ENCODE results near the gene NPRL2. TPM values are rescaled to one million over a fixed set of nuclear protein-coding genes. Genes with fewer than 3 reads are reported as not detected.

NPRL2 gene
- total and polyA plus RNA-seq, 2 of the 13 experiments (the other 11 are each of a cell fraction or from before 2014, with no cell fraction given) = 30.6 to 51.4 TPM

DNA sequence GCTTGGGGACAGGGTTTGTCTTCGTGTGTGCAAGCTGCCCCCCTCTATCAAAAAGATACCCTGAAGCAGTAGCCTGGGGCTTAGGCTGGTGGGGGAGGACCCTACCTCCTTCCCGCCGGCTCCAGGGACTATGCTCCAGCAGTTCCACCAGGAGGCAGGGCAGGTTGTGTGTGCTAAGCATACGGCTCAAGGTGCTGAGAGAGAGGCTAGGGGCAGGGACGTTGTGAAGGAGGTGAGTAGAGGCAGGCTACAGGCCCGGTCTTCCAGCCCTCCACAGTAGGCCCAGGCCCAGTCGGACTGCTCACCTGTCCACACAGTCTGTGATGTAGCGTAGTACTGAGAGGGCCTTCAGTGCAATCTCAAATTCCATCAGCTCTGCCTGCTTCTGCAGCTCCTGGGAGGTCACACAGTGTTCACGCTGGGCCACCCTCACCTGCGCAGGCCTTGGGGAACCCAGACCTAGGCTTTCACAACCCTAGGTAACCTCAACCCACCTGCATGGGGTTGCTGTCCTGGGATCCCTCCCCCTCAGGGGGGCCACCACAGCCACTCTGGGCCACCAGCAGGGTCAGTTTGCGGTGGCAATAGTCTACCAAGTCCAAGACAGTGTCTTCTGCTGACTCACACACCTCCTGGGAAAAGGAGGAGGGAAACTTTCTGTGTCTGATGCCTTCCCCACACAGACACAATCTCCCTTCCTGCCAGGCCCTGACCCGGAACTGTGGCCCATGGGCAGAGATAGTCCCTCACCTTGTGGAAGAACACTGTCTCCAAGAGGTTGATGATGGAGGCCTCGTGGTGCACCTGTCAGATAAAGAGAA is 7.6 kb downstream of the NPRL2 start:
- 47% methylated on average over 5 of the region's 13 CpGs for WGBS (ENCODE audit: low lambda C conversion rate)
- TF ChIP-seq ZNF160 (CRISPR knock-in tag; IDR thresholded peaks at IDR 0.05) = no peak
- no peak for TF ChIP-seq ATM (IDR thresholded peaks at IDR 0.05; ENCODE audit: borderline replicate concordance)
- TF ChIP-seq HES4 (CRISPR knock-in tag; IDR thresholded peaks at IDR 0.05; ENCODE audit: borderline replicate concordance) = no peak
- no peak for TF ChIP-seq BCL6 (CRISPR knock-in tag; IDR thresholded peaks at IDR 0.05)
- TF ChIP-seq, protein P1, sequence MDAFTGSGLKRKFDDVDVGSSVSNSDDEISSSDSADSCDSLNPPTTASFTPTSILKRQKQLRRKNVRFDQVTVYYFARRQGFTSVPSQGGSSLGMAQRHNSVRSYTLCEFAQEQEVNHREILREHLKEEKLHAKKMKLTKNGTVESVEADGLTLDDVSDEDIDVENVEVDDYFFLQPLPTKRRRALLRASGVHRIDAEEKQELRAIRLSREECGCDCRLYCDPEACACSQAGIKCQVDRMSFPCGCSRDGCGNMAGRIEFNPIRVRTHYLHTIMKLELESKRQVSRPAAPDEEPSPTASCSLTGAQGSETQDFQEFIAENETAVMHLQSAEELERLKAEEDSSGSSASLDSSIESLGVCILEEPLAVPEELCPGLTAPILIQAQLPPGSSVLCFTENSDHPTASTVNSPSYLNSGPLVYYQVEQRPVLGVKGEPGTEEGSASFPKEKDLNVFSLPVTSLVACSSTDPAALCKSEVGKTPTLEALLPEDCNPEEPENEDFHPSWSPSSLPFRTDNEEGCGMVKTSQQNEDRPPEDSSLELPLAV (CRISPR knock-in tag; conservative IDR thresholded peaks at IDR 0.05; ENCODE audit: low read depth) = no peak
- TF ChIP-seq REXO4 (CRISPR knock-in tag; IDR thresholded peaks at IDR 0.05; ENCODE audit: borderline replicate concordance) = no peak
- TF ChIP-seq, protein P2, sequence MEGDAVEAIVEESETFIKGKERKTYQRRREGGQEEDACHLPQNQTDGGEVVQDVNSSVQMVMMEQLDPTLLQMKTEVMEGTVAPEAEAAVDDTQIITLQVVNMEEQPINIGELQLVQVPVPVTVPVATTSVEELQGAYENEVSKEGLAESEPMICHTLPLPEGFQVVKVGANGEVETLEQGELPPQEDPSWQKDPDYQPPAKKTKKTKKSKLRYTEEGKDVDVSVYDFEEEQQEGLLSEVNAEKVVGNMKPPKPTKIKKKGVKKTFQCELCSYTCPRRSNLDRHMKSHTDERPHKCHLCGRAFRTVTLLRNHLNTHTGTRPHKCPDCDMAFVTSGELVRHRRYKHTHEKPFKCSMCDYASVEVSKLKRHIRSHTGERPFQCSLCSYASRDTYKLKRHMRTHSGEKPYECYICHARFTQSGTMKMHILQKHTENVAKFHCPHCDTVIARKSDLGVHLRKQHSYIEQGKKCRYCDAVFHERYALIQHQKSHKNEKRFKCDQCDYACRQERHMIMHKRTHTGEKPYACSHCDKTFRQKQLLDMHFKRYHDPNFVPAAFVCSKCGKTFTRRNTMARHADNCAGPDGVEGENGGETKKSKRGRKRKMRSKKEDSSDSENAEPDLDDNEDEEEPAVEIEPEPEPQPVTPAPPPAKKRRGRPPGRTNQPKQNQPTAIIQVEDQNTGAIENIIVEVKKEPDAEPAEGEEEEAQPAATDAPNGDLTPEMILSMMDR (CRISPR knock-in tag; IDR thresholded peaks at IDR 0.05) = peak; percentile 56
- TF ChIP-seq, protein P3, sequence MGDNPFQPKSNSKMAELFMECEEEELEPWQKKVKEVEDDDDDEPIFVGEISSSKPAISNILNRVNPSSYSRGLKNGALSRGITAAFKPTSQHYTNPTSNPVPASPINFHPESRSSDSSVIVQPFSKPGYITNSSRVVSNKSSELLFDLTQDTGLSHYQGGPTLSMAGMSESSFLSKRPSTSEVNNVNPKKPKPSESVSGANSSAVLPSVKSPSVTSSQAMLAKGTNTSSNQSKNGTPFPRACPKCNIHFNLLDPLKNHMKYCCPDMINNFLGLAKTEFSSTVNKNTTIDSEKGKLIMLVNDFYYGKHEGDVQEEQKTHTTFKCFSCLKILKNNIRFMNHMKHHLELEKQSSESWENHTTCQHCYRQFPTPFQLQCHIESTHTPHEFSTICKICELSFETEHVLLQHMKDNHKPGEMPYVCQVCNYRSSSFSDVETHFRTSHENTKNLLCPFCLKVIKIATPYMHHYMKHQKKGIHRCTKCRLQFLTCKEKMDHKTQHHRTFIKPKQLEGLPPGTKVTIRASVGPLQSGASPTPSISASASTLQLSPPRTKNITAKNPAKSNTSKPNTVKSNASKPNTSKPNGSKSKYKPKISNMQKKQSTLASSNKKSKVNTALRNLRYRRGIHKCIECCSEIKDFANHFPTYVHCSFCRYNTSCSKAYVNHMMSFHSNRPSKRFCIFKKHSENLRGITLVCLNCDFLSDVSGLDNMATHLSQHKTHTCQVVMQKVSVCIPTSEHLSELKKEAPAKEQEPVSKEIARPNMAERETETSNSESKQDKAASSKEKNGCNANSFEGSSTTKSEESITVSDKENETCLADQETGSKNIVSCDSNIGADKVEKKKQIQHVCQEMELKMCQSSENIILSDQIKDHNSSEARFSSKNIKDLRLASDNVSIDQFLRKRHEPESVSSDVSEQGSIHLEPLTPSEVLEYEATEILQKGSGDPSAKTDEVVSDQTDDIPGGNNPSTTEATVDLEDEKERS (CRISPR knock-in tag; IDR thresholded peaks at IDR 0.05) = no peak
- TF ChIP-seq, protein P4, sequence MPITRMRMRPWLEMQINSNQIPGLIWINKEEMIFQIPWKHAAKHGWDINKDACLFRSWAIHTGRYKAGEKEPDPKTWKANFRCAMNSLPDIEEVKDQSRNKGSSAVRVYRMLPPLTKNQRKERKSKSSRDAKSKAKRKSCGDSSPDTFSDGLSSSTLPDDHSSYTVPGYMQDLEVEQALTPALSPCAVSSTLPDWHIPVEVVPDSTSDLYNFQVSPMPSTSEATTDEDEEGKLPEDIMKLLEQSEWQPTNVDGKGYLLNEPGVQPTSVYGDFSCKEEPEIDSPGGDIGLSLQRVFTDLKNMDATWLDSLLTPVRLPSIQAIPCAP (CRISPR knock-in tag; IDR thresholded peaks at IDR 0.05; ENCODE audit: low read depth) = no peak
- no peak for TF ChIP-seq RFX1 (IDR thresholded peaks at IDR 0.05)
- no peak for TF ChIP-seq RCOR2 (CRISPR knock-in tag; IDR thresholded peaks at IDR 0.05)
- TF ChIP-seq ZSCAN31 (CRISPR knock-in tag; IDR thresholded peaks at IDR 0.05; ENCODE audit: low read depth) = no peak
- TF ChIP-seq ZNF766 (CRISPR knock-in tag; IDR thresholded peaks at IDR 0.05; ENCODE audit: borderline replicate concordance) = no peak
- 0 out of 2 replicates have a peak, but pooled peaks have one; percentile 29 for TF ChIP-seq ZFX (CRISPR knock-in tag; IDR thresholded peaks at IDR 0.05; ENCODE audit: low read depth)
- TF ChIP-seq KDM5A (IDR thresholded peaks at IDR 0.05; ENCODE audit: borderline replicate concordance, low read length) = no peak

More for the DNA sequence above, 7.6 kb downstream of the NPRL2 start:
- H2AFZ ChIP-seq (ENCODE audit: low read length) = no peak overlapping the region
- no peak overlapping the region for H3K9ac ChIP-seq (ENCODE audit: insufficient read depth, low read depth, low read length)
- BruUV-seq (replicated peaks) = no TSS peak
- POLR2A ChIA-PET = interaction anchor here (1.0 kb wide), 1 partner anchor 43 kb away, joined by 3 read pairs; no protein-coding TSS in a partner anchor
- no peak overlapping the region for H3K27ac ChIP-seq (ENCODE audit: extremely low read length, insufficient read depth, low read length)
- intact Hi-C loops (cut with micrococcal nuclease; ENCODE audit: unreplicated experiment) (loop anchor here (10.0 kb wide), 1 partner anchor 202 kb away; no protein-coding TSS in a partner anchor), in situ Hi-C loops (cut with HindIII; ENCODE audit: extremely low pct_ligation_motif_present, low pct_unique_long_range_greater_than_20kb) (loop anchor here (10.0 kb wide), 1 partner anchor 202 kb away; no protein-coding TSS in a partner anchor)
- FAIRE-seq (peak; percentile 42), ATAC-seq (peak; percentile 79), DNase-seq (ENCODE audit: low spot score) (no peak)
- peak overlapping the region; percentile 36 for H3K4me2 ChIP-seq (ENCODE audit: low read depth, low read length)
- H3K9me3 ChIP-seq (ENCODE audit: low read length) = no peaks in the 10 kb centered on the region
- peaks cover 0 to 4% of the 10 kb centered on the region in 2 experiments; a peak in 1 of 5 replicates for H3K36me3 ChIP-seq (replicated peaks in 1 of 2; ENCODE audit: control insufficient read depth in 1 of 2, insufficient read depth in 2 of 2, low read length in 2 of 2)
- CTCF ChIA-PET (ENCODE audit: low intra/inter-chr PET ratio, low total read pairs) = no interaction called here
- 0 out of 5 replicates have a peak, but pooled peaks cover 0 to 1% of the 10 kb centered on the region in 2 experiments for H3K27me3 ChIP-seq (ENCODE audit: control insufficient read depth in 1 of 2, insufficient read depth in 2 of 2, low read length in 2 of 2)
- H4K20me1 ChIP-seq (ENCODE audit: insufficient read depth, low read length) = 0 out of 2 replicates have a peak, but pooled peaks cover 3% of the 10 kb centered on the region
- H3K79me2 ChIP-seq (ENCODE audit: insufficient read depth, low read length) = no peaks in the 10 kb centered on the region
- peaks cover 67% of the 10 kb centered on the region for H3K4me1 ChIP-seq (ENCODE audit: insufficient read depth, low read length)
- H3K4me3 ChIP-seq (replicated peaks in 1 of 3; ENCODE audit: insufficient read depth in 1 of 3, low read depth in 2 of 3, low read length in 3 of 3) = no peak overlapping the region; a peak in 1 of 6 replicates

Measured in HepG2 (cell line).